Panc1 (cell line): ENCODE data around the gene AUH. TPM values are rescaled to one million over a fixed set of nuclear protein-coding genes. Genes with fewer than 3 reads are reported as not detected.
A peak's percentile ranks its signal among the peaks of the same experiment; 100 is the strongest.

Source experiments
- ATAC-seq: fragments of 200-7000 bp; cut with Tn5 transposase; 2 replicates; pipeline ENCODE4 v1.9.1; 2020; ENCODE audit warnings: mild to moderate bottlenecking, moderate library complexity
- BruUV-seq: library from RNA; stranded (reverse); fragments of 400-500 nt; replicated peaks from 2 replicates; lab custom pipeline; 2021; lab: Mats Ljungman, UMichigan
- CTCF ChIA-PET: fragments of 300-600 bp; sonication (Branson Sonifier 250); formaldehyde crosslinking; loops from one replicate; lab custom pipeline; 2022; ENCODE audit warnings: antibody characterized with exemption; lab: Charles Lee
- POLR2A ChIA-PET: fragments of 300-600 bp; sonication (Branson Sonifier 250); formaldehyde crosslinking; loops from one replicate; lab custom pipeline; 2022; ENCODE audit warnings: antibody characterized with exemption; lab: Charles Lee
- DNase-seq: peaks from one replicate; pipeline ENCODE4 v3.0.0-alpha.2; 2010; ENCODE audit warnings: low read depth, low spot score
- H3K27ac ChIP-seq: 2 replicates; pipeline ENCODE4 v1.5.1; 2011; ENCODE audit warnings: mild to moderate bottlenecking, low read length, inconsistent platforms
- H3K27me3 ChIP-seq: fragments of 200-500 bp; sonication (Bioruptor generic); 2 replicates; pipeline ENCODE4 v1.6.0; 2014; ENCODE audit warnings: low read length, inconsistent platforms; ENCODE audit not compliant: control insufficient read depth, insufficient read depth
- H3K36me3 ChIP-seq: fragments of 200-500 bp; sonication (Bioruptor generic); 2 replicates; pipeline ENCODE4 v1.5.1; 2014; ENCODE audit warnings: inconsistent platforms, mild to moderate bottlenecking, low read length, moderate library complexity; ENCODE audit not compliant: control insufficient read depth, insufficient read depth
- H3K4me1 ChIP-seq: 2 replicates; pipeline ENCODE4 v1.5.1; 2011; ENCODE audit warnings: inconsistent platforms, mild to moderate bottlenecking, low read length, moderate library complexity; ENCODE audit not compliant: control insufficient read depth, insufficient read depth
- H3K4me3 ChIP-seq, 2 experiments: 2 replicates each; pipeline ENCODE4 v1.5.1; 2011 to 2012; ENCODE audit warnings: low read depth in 2 of 2, low read length in 2 of 2, mild to moderate bottlenecking in 2 of 2, inconsistent platforms in 1 of 2, moderate library complexity in 1 of 2
- H3K9me3 ChIP-seq: fragments of 200-500 bp; sonication (Bioruptor generic); 2 replicates; pipeline ENCODE4 v1.5.1; 2014; ENCODE audit warnings: low read depth, mild to moderate bottlenecking, inconsistent platforms, low read length, moderate library complexity; ENCODE audit not compliant: control insufficient read depth, insufficient read depth
- POLR2AphosphoS5 ChIP-seq: IDR thresholded peaks from 2 replicates; pipeline ENCODE4 v1.6.1; 2012; ENCODE audit warnings: mild to moderate bottlenecking, low read depth, low read length, moderate library complexity
- SIN3A ChIP-seq: IDR thresholded peaks from 2 replicates; pipeline ENCODE4 v1.6.1; 2012; ENCODE audit warnings: low read depth, mild to moderate bottlenecking, low read length, moderate library complexity, borderline replicate concordance; ENCODE audit not compliant: insufficient read depth
- TCF7L2 ChIP-seq: IDR thresholded peaks from 2 replicates; pipeline ENCODE4 v1.6.1; 2011; ENCODE audit warnings: mild to moderate bottlenecking, low read depth, low read length, inconsistent platforms
- in situ Hi-C: cut with HindIII; loops from 2 replicates; pipeline ENCODE4 v1.10.0; 2016; ENCODE audit warnings: low sequenced_read_pairs, low pct_unique_long_range_greater_than_20kb
- intact Hi-C: fragments of 100-400 bp; cut with micrococcal nuclease; formaldehyde crosslinking; loops from one replicate; pipeline ENCODE4 v1.10.0; 2022; ENCODE audit not compliant: unreplicated experiment
- total RNA-seq: library from RNA; stranded (reverse); gene quantifications from one replicate; pipeline ENCODE4 v1.2.1, GENCODE V29; 2021; ENCODE audit not compliant: unreplicated experiment
- TF ChIP-seq, protein P1 (sequence below): fragments of 450-650 bp; IDR thresholded peaks from 2 replicates; pipeline ENCODE4 v1.5.1; 2017; ENCODE audit warnings: mild to moderate bottlenecking
- TF ChIP-seq, protein P2 (sequence below), 2 experiments: IDR thresholded peaks; 2 replicates each; pipeline ENCODE4 v1.6.1; 2011 to 2012; ENCODE audit warnings: low read depth in 2 of 2, control low read depth in 1 of 2, low read length in 1 of 2, mild to moderate bottlenecking in 1 of 2, moderate library complexity in 1 of 2; ENCODE audit not compliant: insufficient read depth in 1 of 2

Gene AUH
- total RNA-seq, 1 experiment from 2014 or later, result 7.7 TPM

DNA sequence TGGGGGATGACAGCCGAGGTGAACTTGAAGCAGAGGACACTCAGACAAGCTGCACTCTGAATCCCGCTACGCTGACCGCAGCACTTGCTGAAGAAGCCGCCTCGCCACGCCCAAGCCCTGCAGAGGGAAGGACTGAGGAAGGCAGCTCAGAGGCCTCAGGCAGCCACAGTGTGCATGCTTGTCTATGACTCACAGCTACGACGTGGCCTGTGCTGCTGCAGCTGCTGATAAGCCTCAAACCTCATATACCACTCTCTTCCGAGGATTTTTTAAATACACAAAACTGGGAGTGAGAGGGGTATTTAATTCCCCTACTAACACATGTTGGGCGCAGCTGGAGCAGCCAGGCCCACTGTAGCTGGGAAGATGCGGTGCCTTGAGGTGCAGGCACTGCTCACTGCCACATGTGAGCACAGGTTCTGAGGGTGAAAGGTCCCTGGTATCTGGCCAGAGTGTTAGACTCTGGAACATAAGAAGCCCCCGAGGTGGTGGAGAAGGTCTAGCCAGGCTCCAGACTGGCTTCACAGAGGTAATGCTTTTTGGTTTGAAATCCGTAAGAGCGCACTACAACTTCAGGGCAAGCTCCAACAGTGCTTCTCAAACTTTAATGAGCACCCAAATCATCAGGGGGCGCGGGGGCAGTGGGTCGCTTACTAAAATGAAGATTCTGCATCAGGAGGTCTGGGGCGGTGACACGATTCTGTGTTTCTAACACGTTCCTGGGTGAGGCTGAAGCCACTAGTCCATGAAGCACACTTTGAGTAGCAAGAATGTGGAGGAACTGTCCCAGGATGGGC, 196.8 kb downstream of the AUH start:
- no TSS peak for BruUV-seq
- ATAC-seq, result peak; percentile 97
- CTCF ChIA-PET, result no interaction called here

More for the DNA sequence above, 196.8 kb downstream of the AUH start:
- DNase-seq, result no peak
- POLR2A ChIA-PET, result no interaction called here
- Histone ChIP-seq H3K9me3 (no peaks in the 10 kb centered on the region), H3K27me3 (no peaks in the 10 kb centered on the region), H3K4me1 (peaks cover 10% of the 10 kb centered on the region), H3K36me3 (no peaks in the 10 kb centered on the region), H3K27ac (0 out of 2 replicates have a peak overlapping the region, but pooled peaks have one; percentile 17), H3K4me3 (no peak overlapping the region)
- intact Hi-C loops, result no loop called here
- in situ Hi-C loops, result no loop called here
- TF ChIP-seq, protein P1, sequence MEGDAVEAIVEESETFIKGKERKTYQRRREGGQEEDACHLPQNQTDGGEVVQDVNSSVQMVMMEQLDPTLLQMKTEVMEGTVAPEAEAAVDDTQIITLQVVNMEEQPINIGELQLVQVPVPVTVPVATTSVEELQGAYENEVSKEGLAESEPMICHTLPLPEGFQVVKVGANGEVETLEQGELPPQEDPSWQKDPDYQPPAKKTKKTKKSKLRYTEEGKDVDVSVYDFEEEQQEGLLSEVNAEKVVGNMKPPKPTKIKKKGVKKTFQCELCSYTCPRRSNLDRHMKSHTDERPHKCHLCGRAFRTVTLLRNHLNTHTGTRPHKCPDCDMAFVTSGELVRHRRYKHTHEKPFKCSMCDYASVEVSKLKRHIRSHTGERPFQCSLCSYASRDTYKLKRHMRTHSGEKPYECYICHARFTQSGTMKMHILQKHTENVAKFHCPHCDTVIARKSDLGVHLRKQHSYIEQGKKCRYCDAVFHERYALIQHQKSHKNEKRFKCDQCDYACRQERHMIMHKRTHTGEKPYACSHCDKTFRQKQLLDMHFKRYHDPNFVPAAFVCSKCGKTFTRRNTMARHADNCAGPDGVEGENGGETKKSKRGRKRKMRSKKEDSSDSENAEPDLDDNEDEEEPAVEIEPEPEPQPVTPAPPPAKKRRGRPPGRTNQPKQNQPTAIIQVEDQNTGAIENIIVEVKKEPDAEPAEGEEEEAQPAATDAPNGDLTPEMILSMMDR, result no peak
- no peak for TF ChIP-seq SIN3A
- no peak for TF ChIP-seq POLR2AphosphoS5
- TF ChIP-seq, protein P2, sequence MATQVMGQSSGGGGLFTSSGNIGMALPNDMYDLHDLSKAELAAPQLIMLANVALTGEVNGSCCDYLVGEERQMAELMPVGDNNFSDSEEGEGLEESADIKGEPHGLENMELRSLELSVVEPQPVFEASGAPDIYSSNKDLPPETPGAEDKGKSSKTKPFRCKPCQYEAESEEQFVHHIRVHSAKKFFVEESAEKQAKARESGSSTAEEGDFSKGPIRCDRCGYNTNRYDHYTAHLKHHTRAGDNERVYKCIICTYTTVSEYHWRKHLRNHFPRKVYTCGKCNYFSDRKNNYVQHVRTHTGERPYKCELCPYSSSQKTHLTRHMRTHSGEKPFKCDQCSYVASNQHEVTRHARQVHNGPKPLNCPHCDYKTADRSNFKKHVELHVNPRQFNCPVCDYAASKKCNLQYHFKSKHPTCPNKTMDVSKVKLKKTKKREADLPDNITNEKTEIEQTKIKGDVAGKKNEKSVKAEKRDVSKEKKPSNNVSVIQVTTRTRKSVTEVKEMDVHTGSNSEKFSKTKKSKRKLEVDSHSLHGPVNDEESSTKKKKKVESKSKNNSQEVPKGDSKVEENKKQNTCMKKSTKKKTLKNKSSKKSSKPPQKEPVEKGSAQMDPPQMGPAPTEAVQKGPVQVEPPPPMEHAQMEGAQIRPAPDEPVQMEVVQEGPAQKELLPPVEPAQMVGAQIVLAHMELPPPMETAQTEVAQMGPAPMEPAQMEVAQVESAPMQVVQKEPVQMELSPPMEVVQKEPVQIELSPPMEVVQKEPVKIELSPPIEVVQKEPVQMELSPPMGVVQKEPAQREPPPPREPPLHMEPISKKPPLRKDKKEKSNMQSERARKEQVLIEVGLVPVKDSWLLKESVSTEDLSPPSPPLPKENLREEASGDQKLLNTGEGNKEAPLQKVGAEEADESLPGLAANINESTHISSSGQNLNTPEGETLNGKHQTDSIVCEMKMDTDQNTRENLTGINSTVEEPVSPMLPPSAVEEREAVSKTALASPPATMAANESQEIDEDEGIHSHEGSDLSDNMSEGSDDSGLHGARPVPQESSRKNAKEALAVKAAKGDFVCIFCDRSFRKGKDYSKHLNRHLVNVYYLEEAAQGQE (IDR thresholded peaks at IDR 0.05; ENCODE audit: insufficient read depth in 1 of 2, low read depth in 2 of 2, low read length in 1 of 2), result no peak
- no peak for TF ChIP-seq TCF7L2

Other genes starting within 250 kb of the AUH start
- gene NFIL3, start 61.9 kb upstream of the AUH start, total RNA-seq, result 13.3 TPM